Astrocyte (in vitro differentiated cells and primary cell): ENCODE results near the gene UTS2. TPM values are rescaled to one million over a fixed set of nuclear protein-coding genes. Genes with fewer than 3 reads are reported as not detected.

Experiments
- DNase-seq: peaks from one replicate; pipeline ENCODE4 v3.0.0-alpha.2; 2010; ENCODE audit warnings: low read depth
- FAIRE-seq: peaks from 2 replicates; lab custom pipeline; 2011; peaks lifted over from hg19 to GRCh38; lab: Jason Lieb, UNC
- H2AFZ ChIP-seq: 2 replicates; pipeline ENCODE4 v1.6.0; 2012; ENCODE audit warnings: low read depth, low read length, inconsistent platforms
- H3K27ac ChIP-seq: 2 replicates; pipeline ENCODE4 v1.5.1; 2011; ENCODE audit warnings: low read depth, low read length, inconsistent platforms
- H3K27me3 ChIP-seq: 2 replicates; pipeline ENCODE4 v1.6.0; 2011; ENCODE audit warnings: low read length, inconsistent platforms; ENCODE audit not compliant: insufficient read depth
- H3K36me3 ChIP-seq: 2 replicates; pipeline ENCODE4 v1.5.1; 2011; ENCODE audit warnings: low read length, inconsistent platforms; ENCODE audit not compliant: insufficient read depth
- H3K4me1 ChIP-seq: 2 replicates; pipeline ENCODE4 v1.5.1; 2011; ENCODE audit warnings: low read length, inconsistent platforms; ENCODE audit not compliant: insufficient read depth
- H3K4me2 ChIP-seq: 2 replicates; pipeline ENCODE4 v1.6.0; 2012; ENCODE audit warnings: low read length, inconsistent platforms
- H3K4me3 ChIP-seq: 2 replicates; pipeline ENCODE4 v1.5.1; 2011; ENCODE audit warnings: low read depth, mild to moderate bottlenecking, low read length, inconsistent platforms; ENCODE audit not compliant: insufficient read depth
- H3K79me2 ChIP-seq: 2 replicates; pipeline ENCODE4 v1.6.0; 2012; ENCODE audit warnings: mild to moderate bottlenecking, low read length, inconsistent platforms; ENCODE audit not compliant: insufficient read depth
- H3K9ac ChIP-seq: 2 replicates; pipeline ENCODE4 v1.6.0; 2012; ENCODE audit warnings: mild to moderate bottlenecking, low read length, inconsistent platforms
- H3K9me3 ChIP-seq: 2 replicates; pipeline ENCODE4 v1.5.1; 2012; ENCODE audit warnings: low read depth, mild to moderate bottlenecking, low read length, inconsistent platforms; ENCODE audit not compliant: insufficient read depth
- H4K20me1 ChIP-seq: 2 replicates; pipeline ENCODE4 v1.6.0; 2012; ENCODE audit warnings: low read length, inconsistent platforms; ENCODE audit not compliant: insufficient read depth
- H3K27ac Mint-ChIP-seq: one replicate; pipeline ENCODE4 v1.8.0; 2021; ENCODE audit warnings: mild to moderate bottlenecking, mixed read lengths; ENCODE audit not compliant: unreplicated experiment
- H3K27me3 Mint-ChIP-seq: one replicate; pipeline ENCODE4 v1.8.0; 2021; ENCODE audit warnings: low read depth, mixed read lengths; ENCODE audit not compliant: unreplicated experiment
- H3K36me3 Mint-ChIP-seq: one replicate; pipeline ENCODE4 v1.8.0; 2021; ENCODE audit warnings: low read depth, mixed read lengths; ENCODE audit not compliant: unreplicated experiment
- H3K4me1 Mint-ChIP-seq: one replicate; pipeline ENCODE4 v1.8.0; 2021; ENCODE audit warnings: low read depth, mixed read lengths; ENCODE audit not compliant: unreplicated experiment
- H3K4me3 Mint-ChIP-seq: one replicate; pipeline ENCODE4 v1.8.0; 2021; ENCODE audit warnings: mild to moderate bottlenecking, moderate library complexity, mixed read lengths; ENCODE audit not compliant: unreplicated experiment
- H3K9me3 Mint-ChIP-seq: one replicate; pipeline ENCODE4 v1.8.0; 2021; ENCODE audit warnings: mild to moderate bottlenecking, mixed read lengths; ENCODE audit not compliant: unreplicated experiment
- CTCF ChIP-seq: IDR thresholded peaks from 2 replicates; pipeline ENCODE4 v1.5.1; 2011; ENCODE audit warnings: low read depth, mild to moderate bottlenecking, inconsistent platforms, low read length, moderate library complexity; ENCODE audit not compliant: insufficient read depth
- EZH2 ChIP-seq: IDR thresholded peaks from 2 replicates; pipeline ENCODE4 v1.6.1; 2012; ENCODE audit warnings: mild to moderate bottlenecking, low read length, inconsistent platforms; ENCODE audit not compliant: insufficient read depth
- total RNA-seq: library from RNA; stranded (reverse); gene quantifications from 2 replicates; pipeline ENCODE4 v1.2.1, GENCODE V29; 2021

The UTS2 gene
- total RNA-seq, 1 donor from 2014 or later = not detected

- H3K4me1 Mint-ChIP-seq = no peaks in the 10 kb centered on the region
- peaks cover 5% of the 10 kb centered on the region for H3K36me3 Mint-ChIP-seq
- no peaks in the 10 kb centered on the region for H3K79me2 ChIP-seq
- H3K4me2 ChIP-seq = no peak overlapping the region
- no peak overlapping the region for H3K9ac ChIP-seq
- TF ChIP-seq EZH2 (no peak), CTCF (no peak)
- H3K4me3 Mint-ChIP-seq = no peak overlapping the region
- no peak overlapping the region for H3K27ac ChIP-seq
- H3K27ac Mint-ChIP-seq = no peak overlapping the region
- no peaks in the 10 kb centered on the region for H3K4me1 ChIP-seq
- no peaks in the 10 kb centered on the region for H3K27me3 ChIP-seq
- no peaks in the 10 kb centered on the region for H4K20me1 ChIP-seq
- no peak for FAIRE-seq
- H2AFZ ChIP-seq = no peak overlapping the region
- H3K36me3 ChIP-seq = peaks cover 6% of the 10 kb centered on the region
- H3K9me3 Mint-ChIP-seq = peaks cover 11% of the 10 kb centered on the region
- peaks cover 2% of the 10 kb centered on the region for H3K9me3 ChIP-seq
- DNase-seq = no peak
- no peak overlapping the region for H3K4me3 ChIP-seq
- no peaks in the 10 kb centered on the region for H3K27me3 Mint-ChIP-seq
These were observed 13.3 kb downstream of the UTS2 start for GRCh38 chr1:7839526-7839925.

GRCh38 chr1:7838714-7839113 is 14.2 kb downstream of the UTS2 start:
- Histone ChIP-seq H2AFZ (no peak overlapping the region), H3K4me1 (no peaks in the 10 kb centered on the region), H3K36me3 (peaks cover 6% of the 10 kb centered on the region), H4K20me1 (no peaks in the 10 kb centered on the region), H3K27ac (no peak overlapping the region), H3K27me3 (no peaks in the 10 kb centered on the region), H3K9ac (no peak overlapping the region), H3K9me3 (peaks cover 2% of the 10 kb centered on the region), H3K79me2 (no peaks in the 10 kb centered on the region), H3K4me3 (no peak overlapping the region), H3K4me2 (no peak overlapping the region)
- no peaks in the 10 kb centered on the region for H3K27me3 Mint-ChIP-seq
- peaks cover 11% of the 10 kb centered on the region for H3K9me3 Mint-ChIP-seq
- H3K4me1 Mint-ChIP-seq = no peaks in the 10 kb centered on the region
- peaks cover 5% of the 10 kb centered on the region for H3K36me3 Mint-ChIP-seq
- TF ChIP-seq EZH2 (no peak), CTCF (no peak)
- H3K4me3 Mint-ChIP-seq = no peak overlapping the region
- DNase-seq (no peak), FAIRE-seq (no peak)
- no peak overlapping the region for H3K27ac Mint-ChIP-seq

DNA sequence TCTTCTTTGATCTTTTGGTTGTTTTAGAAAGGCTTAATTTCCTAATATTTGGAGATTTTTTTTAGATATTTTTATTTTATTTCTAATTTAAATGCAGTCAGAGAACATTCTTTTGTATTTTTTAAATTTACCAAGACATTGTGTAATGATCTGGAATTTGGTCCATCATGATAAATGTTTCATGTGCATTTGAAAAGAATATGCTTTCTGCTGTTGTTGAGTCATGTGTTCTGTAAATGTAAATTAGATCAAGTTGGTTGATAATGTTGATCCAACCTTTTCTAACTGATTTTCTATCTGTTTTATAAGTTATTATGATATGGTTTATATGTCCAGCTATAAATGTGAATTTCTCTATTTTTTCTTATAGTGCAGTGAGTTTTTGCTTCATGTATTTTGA is 19.8 kb downstream of the UTS2 start:
- H3K36me3 Mint-ChIP-seq = peaks cover 5% of the 10 kb centered on the region
- H3K27me3 Mint-ChIP-seq = no peaks in the 10 kb centered on the region
- H3K4me1 ChIP-seq = no peaks in the 10 kb centered on the region
- no peaks in the 10 kb centered on the region for H3K79me2 ChIP-seq
- no peaks in the 10 kb centered on the region for H3K9me3 ChIP-seq
- H2AFZ ChIP-seq = no peak overlapping the region
- H3K4me3 Mint-ChIP-seq = no peak overlapping the region
- H3K27me3 ChIP-seq = no peaks in the 10 kb centered on the region
- DNase-seq (no peak), FAIRE-seq (no peak)
- no peaks in the 10 kb centered on the region for H3K4me1 Mint-ChIP-seq
- no peak overlapping the region for H3K4me2 ChIP-seq
- H3K27ac Mint-ChIP-seq = no peak overlapping the region
- no peak overlapping the region for H3K9ac ChIP-seq
- no peak for TF ChIP-seq CTCF
- TF ChIP-seq EZH2 = no peak
- H3K9me3 Mint-ChIP-seq = peaks cover 4% of the 10 kb centered on the region
- H3K36me3 ChIP-seq = peaks cover 6% of the 10 kb centered on the region
- H3K4me3 ChIP-seq = no peak overlapping the region
- no peaks in the 10 kb centered on the region for H4K20me1 ChIP-seq
- H3K27ac ChIP-seq = no peak overlapping the region
